Thymus (tissue), 11 donors: Measurements from ENCODE around the gene VSTM4. TPM values are rescaled to one million over a fixed set of nuclear protein-coding genes. Genes with fewer than 3 reads are reported as not detected.

Experiments
- DNase-seq, 9 donors: peaks; one replicate each; pipeline ENCODE4 v3.0.0-alpha.2; 2013; ENCODE audit warnings: low spot score in 9 of 9, low read depth in 6 of 9, missing footprints in 1 of 9
- H3K27ac ChIP-seq, 2 donors: one replicate each; pipeline ENCODE4 v1.5.1; 2013; ENCODE audit warnings: control low read depth in 1 of 2, low read depth in 1 of 2, low read length in 1 of 2, mild to moderate bottlenecking in 1 of 2, moderate library complexity in 1 of 2
- H3K27me3 ChIP-seq, 2 donors: one replicate each; pipeline ENCODE4 v1.5.1; 2013; ENCODE audit warnings: low read length in 1 of 2; ENCODE audit not compliant: control insufficient read depth in 2 of 2, insufficient read depth in 1 of 2
- H3K36me3 ChIP-seq, 2 donors: one replicate each; pipeline ENCODE4 v1.5.1; 2013; ENCODE audit warnings: low read length in 1 of 2, mild to moderate bottlenecking in 1 of 2, moderate library complexity in 1 of 2; ENCODE audit not compliant: control insufficient read depth in 2 of 2, insufficient read depth in 2 of 2
- H3K4me1 ChIP-seq, 2 donors: one replicate each; pipeline ENCODE4 v1.5.1; 2013; ENCODE audit warnings: low read length in 2 of 2; ENCODE audit not compliant: control insufficient read depth in 2 of 2, insufficient read depth in 2 of 2
- H3K4me3 ChIP-seq, 2 donors: one replicate each; pipeline ENCODE4 v1.5.1; 2013; ENCODE audit warnings: low read length in 2 of 2, control low read depth in 1 of 2, mild to moderate bottlenecking in 1 of 2
- H3K9me3 ChIP-seq, 2 donors: one replicate each; pipeline ENCODE4 v1.5.1; 2013; ENCODE audit warnings: low read length in 1 of 2, mild to moderate bottlenecking in 1 of 2; ENCODE audit not compliant: control insufficient read depth in 2 of 2, insufficient read depth in 1 of 2
- WGBS: extraction: QIAGEN DNeasy Blood & Tissue Kit; methylation state at CpG from one replicate; pipeline ENCODE4 v1.1.7; 2013; 5-methylcytosine and 5-hydroxymethylcytosine counted together
- polyA plus RNA-seq: library from polyadenylated mRNA; stranded (reverse); fragments of 200-250 nt; gene quantifications from one replicate; pipeline ENCODE4 v1.2.3, GENCODE V29; 2013
- total RNA-seq: library from RNA; stranded (reverse); fragments of 120-200 nt; gene quantifications from one replicate; pipeline ENCODE4 v1.2.4, GENCODE V29; 2013
- donor health status: healthy.

Gene VSTM4
- total and polyA plus RNA-seq, 2 donors, result 2.3 to 3.4 TPM

DNA sequence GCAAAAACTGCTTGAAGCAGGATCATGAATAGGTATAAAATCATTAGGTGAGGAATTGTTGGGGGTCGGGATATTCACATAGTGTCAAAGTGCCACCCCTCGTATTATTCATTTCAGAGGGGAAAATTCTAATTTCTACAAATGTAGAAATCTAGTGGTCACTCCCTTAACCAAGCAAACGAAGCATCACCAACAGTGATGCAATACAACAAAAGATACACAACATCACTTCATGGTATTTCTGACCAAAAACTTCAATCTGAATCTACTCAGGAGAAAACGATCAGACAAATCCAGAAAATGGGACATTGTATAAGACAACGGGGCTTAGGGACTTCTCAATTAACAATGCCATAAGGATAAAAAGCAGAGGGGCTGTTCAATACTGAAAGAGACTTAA lies 44.8 kb upstream of the VSTM4 start:
- 95% methylated on average over 5 of the region's 5 CpGs for WGBS

DNA sequence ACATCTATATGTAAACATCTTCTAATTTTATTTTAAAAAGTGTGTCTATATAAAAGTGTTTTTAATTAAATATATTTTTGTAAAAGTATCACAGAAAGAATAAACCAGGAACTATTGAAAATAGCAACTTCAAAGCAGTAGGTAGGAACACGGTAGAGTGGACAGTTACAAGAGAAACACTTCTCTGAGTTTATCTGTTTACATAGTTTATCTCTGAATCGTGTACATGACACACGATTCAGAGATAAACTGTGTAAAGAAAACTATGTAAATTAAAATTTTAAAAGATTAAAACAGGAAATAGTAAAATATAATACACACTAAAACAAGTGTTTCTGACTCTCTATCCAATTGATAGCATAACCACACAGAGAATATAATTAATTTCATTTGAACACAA lies 43.6 kb upstream of the VSTM4 start:
- DNase-seq, result no peak
- H3K9me3 ChIP-seq, result no peaks in the 10 kb centered on the region
- 90% methylated on average over 3 of the region's 3 CpGs for WGBS
- H3K27ac ChIP-seq, result no peak overlapping the region
- H3K27me3 ChIP-seq, result no peaks in the 10 kb centered on the region
- peaks cover 0 to 20% of the 10 kb centered on the region in 2 donors for H3K4me1 ChIP-seq
- H3K36me3 ChIP-seq, result no peaks in the 10 kb centered on the region
- H3K4me3 ChIP-seq, result no peak overlapping the region

More for the DNA sequence above, 44.8 kb upstream of the VSTM4 start:
- Histone ChIP-seq H3K36me3 (no peaks in the 10 kb centered on the region), H3K4me1 (peaks cover 0 to 29% of the 10 kb centered on the region in 2 donors), H3K9me3 (no peaks in the 10 kb centered on the region), H3K27me3 (no peaks in the 10 kb centered on the region), H3K4me3 (no peak overlapping the region), H3K27ac (no peak overlapping the region)
- no peak for DNase-seq

DNA sequence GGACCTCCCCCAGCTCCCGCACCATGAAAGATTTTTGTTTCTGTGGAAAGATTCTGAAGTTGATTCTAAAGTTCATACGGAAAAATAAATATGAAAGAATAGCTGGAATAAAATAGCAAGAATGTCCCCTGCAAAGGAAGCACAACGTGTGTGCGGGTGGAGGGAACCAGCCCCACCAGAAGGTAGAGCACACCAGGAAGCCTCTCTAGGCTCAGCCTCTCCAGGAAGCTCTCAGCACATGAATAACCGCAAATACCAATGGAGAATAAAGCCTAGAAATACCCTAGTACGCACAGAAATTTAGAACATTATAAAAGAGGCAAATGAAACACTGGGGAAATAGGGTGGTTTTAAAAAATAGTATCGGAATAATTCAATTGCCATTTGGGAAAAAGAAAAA lies 43.1 kb upstream of the VSTM4 start:
- H3K4me1 ChIP-seq, result peaks cover 0 to 18% of the 10 kb centered on the region in 2 donors
- DNase-seq, result no peak

DNA sequence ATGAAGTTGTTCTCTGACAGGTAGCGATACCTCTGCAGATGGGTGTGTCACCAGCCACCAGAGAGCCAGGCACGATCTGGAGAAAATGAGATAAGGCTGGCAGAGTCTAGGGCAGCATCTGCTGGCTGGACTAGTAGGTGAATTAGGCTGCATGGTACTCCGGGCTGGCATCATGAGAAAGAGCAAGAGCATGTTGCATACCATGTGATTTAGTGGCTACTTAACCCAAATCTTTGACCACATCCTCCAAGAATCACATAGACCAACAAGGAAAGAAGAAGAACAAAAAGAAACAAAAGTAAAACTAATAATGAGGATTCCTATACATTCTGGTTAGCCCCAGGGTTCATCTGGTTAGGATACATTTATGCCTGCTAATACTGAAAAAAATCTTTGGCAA lies 41.9 kb upstream of the VSTM4 start:
- H3K4me1 ChIP-seq, result peaks cover 0 to 18% of the 10 kb centered on the region in 2 donors
- DNase-seq, result no peak
- no peaks in the 10 kb centered on the region for H3K27me3 ChIP-seq
- H3K36me3 ChIP-seq, result no peaks in the 10 kb centered on the region
- no peak overlapping the region for H3K4me3 ChIP-seq
- H3K27ac ChIP-seq, result no peak overlapping the region
- H3K9me3 ChIP-seq, result no peaks in the 10 kb centered on the region
- 88% methylated on average over 3 of the region's 3 CpGs for WGBS

More for the DNA sequence above, 43.1 kb upstream of the VSTM4 start:
- no peak overlapping the region for H3K27ac ChIP-seq
- H3K36me3 ChIP-seq, result no peaks in the 10 kb centered on the region
- H3K27me3 ChIP-seq, result no peaks in the 10 kb centered on the region
- H3K4me3 ChIP-seq, result no peak overlapping the region
- WGBS, result 68% methylated on average over 7 of the region's 7 CpGs
- H3K9me3 ChIP-seq, result no peaks in the 10 kb centered on the region

DNA sequence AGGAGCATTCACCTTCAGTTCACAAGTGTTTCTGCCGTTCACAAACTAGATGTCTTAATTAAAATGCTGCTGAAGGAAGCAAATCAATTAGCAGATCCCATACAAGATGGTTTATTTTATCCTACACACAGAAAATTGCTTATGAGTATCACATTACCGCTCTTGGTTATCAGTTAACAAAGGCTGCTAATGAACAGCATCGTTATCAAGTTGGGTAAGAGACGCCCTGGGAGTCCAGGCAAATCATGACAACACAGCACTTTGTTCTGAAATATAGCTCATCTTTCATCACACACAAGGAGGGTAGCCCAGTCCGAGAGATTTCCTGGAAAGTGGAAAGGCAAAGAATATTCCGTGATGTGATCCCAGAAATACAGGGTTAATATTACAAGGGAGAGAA lies 39.3 kb upstream of the VSTM4 start:
- Histone ChIP-seq H3K36me3 (no peaks in the 10 kb centered on the region), H3K9me3 (no peaks in the 10 kb centered on the region), H3K27ac (no peak overlapping the region), H3K4me3 (no peak overlapping the region), H3K4me1 (peaks cover 0 to 18% of the 10 kb centered on the region in 2 donors), H3K27me3 (no peaks in the 10 kb centered on the region)
- DNase-seq, result no peak
- 97% methylated on average over 6 of the region's 6 CpGs for WGBS

DNA sequence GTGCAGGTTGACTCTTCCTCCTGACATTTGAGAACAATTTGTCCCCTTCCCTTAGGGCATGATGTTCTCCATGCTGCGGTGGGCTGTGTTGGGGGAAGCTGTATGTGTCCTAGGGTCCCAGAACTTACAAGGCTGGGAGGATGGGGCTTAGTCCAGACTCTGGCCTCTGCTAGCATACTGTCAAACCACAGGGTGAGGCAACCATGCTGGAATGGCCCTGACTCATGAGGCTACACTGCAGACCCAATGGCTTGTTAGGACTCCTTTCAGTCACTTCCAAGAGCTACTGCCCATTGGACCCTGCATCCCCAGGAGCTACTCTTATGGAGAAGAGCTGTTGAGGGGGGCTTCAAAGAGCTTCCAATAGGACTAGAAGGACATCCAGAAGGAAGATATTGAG lies 38.6 kb upstream of the VSTM4 start:
- Histone ChIP-seq H3K4me3 (no peak overlapping the region), H3K9me3 (no peaks in the 10 kb centered on the region), H3K4me1 (peaks cover 0 to 18% of the 10 kb centered on the region in 2 donors), H3K36me3 (no peaks in the 10 kb centered on the region), H3K27me3 (no peaks in the 10 kb centered on the region), H3K27ac (no peak overlapping the region)
- WGBS, result 88% methylated on average over 1 of the region's 1 CpG
- DNase-seq, result no peak

DNA sequence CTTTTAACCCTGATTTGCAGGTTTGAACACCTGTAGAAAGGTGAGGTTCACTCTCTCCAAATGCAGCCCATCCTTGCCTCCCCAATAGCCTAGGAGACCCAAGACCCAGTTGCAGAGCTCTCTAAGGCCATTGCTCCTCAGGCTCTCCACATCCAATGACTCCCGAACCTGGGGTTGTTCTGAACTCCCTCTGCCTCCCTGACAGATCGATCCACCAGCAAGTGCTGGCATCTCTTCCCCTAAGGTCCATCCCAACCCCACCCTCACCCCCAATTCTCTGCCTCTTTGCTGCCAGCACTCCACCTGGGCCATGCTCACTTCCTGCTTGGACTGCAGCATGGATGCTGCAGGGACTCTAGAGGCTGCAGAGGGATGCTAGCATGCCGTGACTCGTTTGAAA lies 37.8 kb upstream of the VSTM4 start:
- Histone ChIP-seq H3K36me3 (no peaks in the 10 kb centered on the region), H3K27ac (no peak overlapping the region), H3K9me3 (peaks cover 0 to 2% of the 10 kb centered on the region in 2 donors), H3K4me3 (no peak overlapping the region), H3K4me1 (peaks cover 0 to 18% of the 10 kb centered on the region in 2 donors), H3K27me3 (no peaks in the 10 kb centered on the region)
- WGBS, result 90% methylated on average over 4 of the region's 4 CpGs
- no peak for DNase-seq

DNA sequence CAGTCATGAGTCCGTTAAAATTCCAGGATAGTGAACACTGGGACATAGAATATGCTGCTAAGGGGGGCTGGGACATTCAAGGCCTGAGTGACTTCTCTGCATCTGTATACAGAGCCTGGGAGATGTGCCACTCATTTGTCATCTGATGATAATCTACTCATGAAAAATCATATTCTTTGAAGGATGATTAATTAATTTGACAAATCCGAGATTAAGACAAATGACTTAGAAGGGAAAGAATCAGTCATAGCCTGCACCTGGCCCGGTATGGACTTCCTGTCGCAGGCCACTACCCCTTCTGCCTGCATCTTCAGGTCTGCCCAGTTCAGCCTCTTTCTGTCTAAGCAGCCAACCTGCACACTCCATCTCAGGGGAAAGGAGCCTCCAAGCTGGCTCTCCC lies 37.3 kb upstream of the VSTM4 start:
- Histone ChIP-seq H3K9me3 (peaks cover 0 to 6% of the 10 kb centered on the region in 2 donors), H3K36me3 (no peaks in the 10 kb centered on the region), H3K27ac (no peak overlapping the region), H3K4me3 (no peak overlapping the region), H3K27me3 (no peaks in the 10 kb centered on the region), H3K4me1 (peaks cover 0 to 18% of the 10 kb centered on the region in 2 donors)
- 89% methylated on average over 4 of the region's 4 CpGs for WGBS
- no peak for DNase-seq

DNA sequence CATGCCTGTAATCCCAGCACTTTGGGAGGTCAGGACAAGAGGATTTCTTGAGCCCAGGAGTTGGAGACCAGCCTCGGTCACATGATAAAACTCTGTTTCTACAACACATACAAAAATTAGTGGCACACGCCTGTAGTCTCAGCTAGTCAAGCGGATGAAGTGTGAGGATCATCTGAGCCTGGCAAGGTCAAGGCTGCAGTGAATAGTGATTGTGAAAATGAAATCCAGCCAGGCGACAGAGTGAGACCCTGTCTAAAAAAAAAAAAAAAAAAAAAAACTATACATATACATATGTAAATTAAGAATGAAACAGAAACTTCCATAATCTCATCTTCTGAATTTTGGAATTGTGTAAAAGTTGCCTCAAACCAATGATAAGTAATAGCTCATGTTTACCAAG lies 36.7 kb upstream of the VSTM4 start:
- no peaks in the 10 kb centered on the region for H3K27me3 ChIP-seq
- no peaks in the 10 kb centered on the region for H3K36me3 ChIP-seq
- no peak overlapping the region for H3K4me3 ChIP-seq
- WGBS, result 97% methylated on average over 4 of the region's 4 CpGs
- no peak overlapping the region for H3K27ac ChIP-seq
- H3K9me3 ChIP-seq, result peaks cover 0 to 6% of the 10 kb centered on the region in 2 donors
- peaks cover 0 to 16% of the 10 kb centered on the region in 2 donors for H3K4me1 ChIP-seq
- DNase-seq, result no peak

DNA sequence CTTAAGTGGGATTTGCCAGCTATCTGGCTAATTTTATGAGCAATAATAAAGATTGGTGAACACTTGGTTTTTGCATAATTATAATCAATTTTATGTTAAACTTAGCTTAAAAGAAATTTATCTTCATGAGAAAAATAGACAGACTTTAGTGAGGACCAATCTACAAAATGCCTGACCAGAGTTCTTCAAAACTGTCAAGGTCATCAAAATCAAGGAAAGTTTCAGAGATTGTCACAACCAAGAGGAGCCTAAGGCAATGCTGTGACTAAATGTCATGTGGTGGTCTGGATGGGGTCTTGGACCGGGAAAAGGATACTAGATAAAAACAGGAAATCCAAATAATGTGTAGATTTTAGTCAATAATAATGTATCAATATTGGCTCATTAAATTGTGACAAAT lies 36.2 kb upstream of the VSTM4 start:
- H3K36me3 ChIP-seq, result no peaks in the 10 kb centered on the region
- no peaks in the 10 kb centered on the region for H3K27me3 ChIP-seq
- peaks cover 0 to 6% of the 10 kb centered on the region in 2 donors for H3K9me3 ChIP-seq
- DNase-seq, result no peak
- no peak overlapping the region for H3K27ac ChIP-seq
- 93% methylated on average over 1 of the region's 1 CpG for WGBS
- H3K4me1 ChIP-seq, result peaks cover 0 to 10% of the 10 kb centered on the region in 2 donors
- no peak overlapping the region for H3K4me3 ChIP-seq
